WTC11 (cell line): ENCODE data around the gene KNDC1. TPM values are rescaled to one million over a fixed set of nuclear protein-coding genes. Genes with fewer than 3 reads are reported as not detected.

Experiments used
- ATAC-seq: fragments of 200-7000 bp; cut with Tn5 transposase; 2 replicates; pipeline ENCODE4 v1.10.0; 2021; ENCODE audit warnings: mild to moderate bottlenecking, moderate library complexity
- CTCF ChIA-PET: fragments of 300-600 bp; sonication (Branson Sonifier 250); formaldehyde crosslinking; loops from one replicate; lab custom pipeline; 2021; ENCODE audit warnings: antibody characterized with exemption; lab: Charles Lee
- POLR2A ChIA-PET: fragments of 350-600 bp; sonication (Branson Sonifier 250); formaldehyde crosslinking; loops from one replicate; lab custom pipeline; 2021; ENCODE audit warnings: antibody characterized with exemption; lab: Charles Lee
- DNase-seq: peaks from one replicate; pipeline ENCODE4 v3.0.0; 2021; ENCODE audit warnings: low spot score
- H3K27ac Mint-ChIP-seq: 2 replicates; pipeline ENCODE4 v1.8.0; 2021; ENCODE audit warnings: mixed read lengths
- H3K27me3 Mint-ChIP-seq: 2 replicates; pipeline ENCODE4 v1.8.0; 2021; ENCODE audit warnings: low read depth, mild to moderate bottlenecking, moderate library complexity, mixed read lengths
- H3K36me3 Mint-ChIP-seq: 2 replicates; pipeline ENCODE4 v1.8.0; 2021; ENCODE audit warnings: mixed read lengths
- H3K4me1 Mint-ChIP-seq: 2 replicates; pipeline ENCODE4 v1.8.0; 2022; ENCODE audit warnings: mixed read lengths
- H3K4me3 Mint-ChIP-seq: 2 replicates; pipeline ENCODE4 v1.8.0; 2021; ENCODE audit warnings: mild to moderate bottlenecking, moderate library complexity, mixed read lengths
- H3K9me3 Mint-ChIP-seq: 2 replicates; pipeline ENCODE4 v1.8.0; 2021; ENCODE audit warnings: mixed read lengths
- ARID4B ChIP-seq: sonication (generic); formaldehyde crosslinking; IDR thresholded peaks from 2 replicates; pipeline ENCODE4 v1.8.0; 2023; ENCODE audit warnings: missing genetic modification reagents, mild to moderate bottlenecking, borderline replicate concordance
- ATF1 ChIP-seq: sonication (generic); formaldehyde crosslinking; IDR thresholded peaks from 2 replicates; pipeline ENCODE4 v1.8.1; 2023; ENCODE audit warnings: mild to moderate bottlenecking, moderate library complexity, missing genetic modification reagents
- ATF2 ChIP-seq: sonication (generic); formaldehyde crosslinking; IDR thresholded peaks from 2 replicates; pipeline ENCODE4 v1.8.1; 2022; ENCODE audit warnings: low read depth, missing genetic modification reagents, borderline replicate concordance
- ATF6 ChIP-seq: sonication (generic); formaldehyde crosslinking; IDR thresholded peaks from 2 replicates; pipeline ENCODE4 v1.8.1; 2023; ENCODE audit warnings: mild to moderate bottlenecking, missing genetic modification reagents
- E2F5 ChIP-seq: sonication (generic); formaldehyde crosslinking; IDR thresholded peaks from 2 replicates; pipeline ENCODE4 v1.8.1; 2022; ENCODE audit warnings: mild to moderate bottlenecking, moderate library complexity, missing genetic modification reagents
- FOXK1 ChIP-seq: sonication (generic); formaldehyde crosslinking; IDR thresholded peaks from 2 replicates; pipeline ENCODE4 v1.8.0; 2022; ENCODE audit warnings: mild to moderate bottlenecking, moderate library complexity, missing genetic modification reagents
- FOXP4 ChIP-seq: sonication (generic); formaldehyde crosslinking; IDR thresholded peaks from 2 replicates; pipeline ENCODE4 v1.8.0; 2022; ENCODE audit warnings: mild to moderate bottlenecking, missing genetic modification reagents
- GRHL2 ChIP-seq: fragments of 250-450 bp; sonication (Bioruptor Pico); IDR thresholded peaks from 2 replicates; pipeline ENCODE4 v1.8.0; 2022; ENCODE audit warnings: mild to moderate bottlenecking, moderate library complexity; ENCODE audit not compliant: insufficient replicate concordance, severe bottlenecking
- IRF2 ChIP-seq: sonication (generic); formaldehyde crosslinking; IDR thresholded peaks from 2 replicates; pipeline ENCODE4 v1.8.0; 2022; ENCODE audit warnings: low read depth, missing genetic modification reagents, borderline replicate concordance
- JUN ChIP-seq: sonication (generic); formaldehyde crosslinking; IDR thresholded peaks from 2 replicates; pipeline ENCODE4 v1.8.0; 2023; ENCODE audit warnings: mild to moderate bottlenecking, missing genetic modification reagents
- MXD4 ChIP-seq: fragments of 250-450 bp; sonication (Bioruptor Pico); IDR thresholded peaks from 2 replicates; pipeline ENCODE4 v1.8.0; 2021; ENCODE audit warnings: mild to moderate bottlenecking, moderate library complexity, borderline replicate concordance
- NFATC4 ChIP-seq: fragments of 250-450 bp; sonication (Bioruptor Pico); IDR thresholded peaks from 2 replicates; pipeline ENCODE4 v1.9.0; 2021; ENCODE audit warnings: mild to moderate bottlenecking
- NR2C2 ChIP-seq: sonication (generic); formaldehyde crosslinking; IDR thresholded peaks from 2 replicates; pipeline ENCODE4 v1.8.0; 2022; ENCODE audit warnings: mild to moderate bottlenecking, missing genetic modification reagents
- OVOL2 ChIP-seq: fragments of 250-450 bp; sonication (Bioruptor Pico); IDR thresholded peaks from 2 replicates; pipeline ENCODE4 v1.9.0; 2021; ENCODE audit warnings: mild to moderate bottlenecking, borderline replicate concordance
- SMAD3 ChIP-seq: sonication (generic); formaldehyde crosslinking; IDR thresholded peaks from 2 replicates; pipeline ENCODE4 v1.8.0; 2022; ENCODE audit warnings: missing genetic modification reagents, mild to moderate bottlenecking, borderline replicate concordance
- TCF7 ChIP-seq: sonication (generic); formaldehyde crosslinking; IDR thresholded peaks from 2 replicates; pipeline ENCODE4 v1.8.0; 2022; ENCODE audit warnings: mild to moderate bottlenecking, low read depth, missing genetic modification reagents, moderate library complexity
- ZNF219 ChIP-seq: sonication (generic); formaldehyde crosslinking; IDR thresholded peaks from 2 replicates; pipeline ENCODE4 v1.8.0; 2023; ENCODE audit warnings: missing genetic modification reagents, mild to moderate bottlenecking, borderline replicate concordance
- ZNF232 ChIP-seq: sonication (generic); formaldehyde crosslinking; IDR thresholded peaks from 2 replicates; pipeline ENCODE4 v1.8.0; 2022; ENCODE audit warnings: mild to moderate bottlenecking, missing genetic modification reagents
- ZNF317 ChIP-seq: sonication (generic); formaldehyde crosslinking; IDR thresholded peaks from 2 replicates; pipeline ENCODE4 v1.8.1; 2023; ENCODE audit warnings: low read depth, mild to moderate bottlenecking, moderate library complexity, missing genetic modification reagents, borderline replicate concordance
- ZNF396 ChIP-seq: fragments of 250-450 bp; sonication (Bioruptor Pico); IDR thresholded peaks from 2 replicates; pipeline ENCODE4 v1.8.0; 2021; ENCODE audit warnings: mild to moderate bottlenecking, moderate library complexity, borderline replicate concordance
- ZNF423 ChIP-seq: fragments of 250-450 bp; sonication (Bioruptor Pico); IDR thresholded peaks from 2 replicates; pipeline ENCODE4 v2.1.2; 2022; ENCODE audit warnings: mild to moderate bottlenecking, moderate library complexity
- total RNA-seq: library from RNA; stranded (reverse); gene quantifications from 3 replicates; pipeline ENCODE4 v1.2.3, GENCODE V29; 2021

The KNDC1 gene
- total RNA-seq, 1 experiment from 2014 or later, result 26.6 TPM

GRCh38 chr10:133212853-133213494 lies 53.0 kb downstream of the KNDC1 start:
- Mint-ChIP-seq H3K4me3 (no peak overlapping the region), H3K27me3 (no peaks in the 10 kb centered on the region), H3K4me1 (no peaks in the 10 kb centered on the region), H3K27ac (no peak overlapping the region), H3K36me3 (peaks cover 13% of the 10 kb centered on the region), H3K9me3 (no peaks in the 10 kb centered on the region)
- TF ChIP-seq OVOL2 (CRISPR knock-in tag) (no peak), ATF2 (CRISPR knock-in tag) (no peak), TCF7 (CRISPR knock-in tag) (no peak), JUN (no peak), ZNF396 (CRISPR knock-in tag) (no peak), FOXK1 (no peak), MXD4 (no peak), ATF1 (CRISPR knock-in tag) (no peak), ATF6 (CRISPR knock-in tag) (no peak), ZNF423 (CRISPR knock-in tag) (no peak), GRHL2 (no peak), NR2C2 (CRISPR knock-in tag) (no peak), SMAD3 (CRISPR knock-in tag) (no peak)
- ChIA-PET CTCF (interaction anchor here (0.9 kb wide), 1 partner anchor 89 kb away, joined by 3 read pairs; no protein-coding TSS in a partner anchor), POLR2A (no interaction called here)
- ATAC-seq (no peak), DNase-seq (no peak)

- ChIA-PET POLR2A (no interaction called here), CTCF (interaction anchor here (1.0 to 1.5 kb wide), 3 partner anchors 55 to 74 kb away, joined by 3 to 8 read pairs (median 4); no protein-coding TSS in a partner anchor)
- no peak for TF ChIP-seq ATF6 (CRISPR knock-in tag)
- TF ChIP-seq E2F5, result no peak
- TF ChIP-seq ZNF317 (CRISPR knock-in tag), result no peak
- TF ChIP-seq NFATC4, result no peak
- TF ChIP-seq IRF2 (CRISPR knock-in tag), result no peak
- TF ChIP-seq FOXP4, result no peak
- TF ChIP-seq ZNF232, result no peak
- TF ChIP-seq ARID4B, result no peak
- TF ChIP-seq ZNF219 (CRISPR knock-in tag), result no peak
Observed at GRCh38 chr10:133213641-133214467, 53.8 kb downstream of the KNDC1 start.

More at GRCh38 chr10:133213641-133214467, 53.8 kb downstream of the KNDC1 start:
- no peak overlapping the region for H3K27ac Mint-ChIP-seq
- H3K4me3 Mint-ChIP-seq, result no peak overlapping the region
- no peaks in the 10 kb centered on the region for H3K27me3 Mint-ChIP-seq
- peaks cover 13% of the 10 kb centered on the region for H3K36me3 Mint-ChIP-seq
- DNase-seq, result no peak
- peaks cover 3% of the 10 kb centered on the region; the same call in 1 of the 2 replicates for H3K4me1 Mint-ChIP-seq
- no peaks in the 10 kb centered on the region for H3K9me3 Mint-ChIP-seq
- ATAC-seq, result no peak
